HG03354 (cell line): Measurements from ENCODE around the gene CHRNE.
"Not testable (repeated sequence)": the region's sequence is repeated elsewhere in the genome, so short reads cannot be mapped to it uniquely, and the experiment has no call there.

Source experiments
- ATAC-seq: cut with Tn5 transposase; IDR thresholded peaks from one replicate; pipeline ENCODE4 v1.9.1; 2021; ENCODE audit warnings: mild to moderate bottlenecking; ENCODE audit not compliant: unreplicated experiment, poor library complexity, severe bottlenecking

Gene CHRNE

DNA sequence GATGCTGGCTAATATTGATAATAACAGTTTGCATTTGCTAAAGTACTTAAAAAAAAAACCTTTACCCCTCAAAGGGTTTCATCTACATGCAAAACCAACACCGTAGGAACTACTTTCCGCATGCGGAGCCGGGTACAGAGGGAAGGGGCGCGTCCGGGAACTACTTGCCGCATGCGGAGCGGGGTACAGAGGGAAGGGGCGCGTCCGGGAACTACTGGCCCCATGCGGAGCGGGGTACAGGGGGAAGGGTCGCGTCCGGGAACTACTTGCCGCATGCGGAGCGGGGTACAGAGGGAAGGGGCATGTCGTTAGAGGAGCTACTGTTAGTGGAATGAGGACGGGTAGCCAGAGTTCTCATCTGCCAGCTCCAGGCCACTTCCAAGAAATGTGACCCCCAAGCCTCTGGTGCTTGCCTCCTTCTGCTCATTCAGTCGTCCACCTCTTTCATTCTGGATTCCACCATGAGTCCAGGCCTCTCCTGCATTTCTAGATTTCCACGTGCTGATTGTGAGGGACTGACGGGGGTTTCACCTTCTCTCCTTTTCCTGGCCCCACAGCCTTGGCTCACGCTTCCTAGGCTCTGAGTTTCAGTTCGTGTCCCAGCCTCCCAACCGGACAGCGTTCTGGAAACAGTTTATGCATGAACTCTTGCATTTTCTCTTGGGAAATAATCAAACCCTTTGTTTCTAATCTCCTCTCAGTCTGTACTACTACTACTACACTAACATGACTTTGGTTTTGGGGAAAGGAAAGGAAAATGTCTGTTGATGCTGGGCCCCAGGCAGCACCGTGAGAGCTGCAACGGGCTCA, 42.9 kb downstream of the CHRNE start:
- ATAC-seq = no peak

GRCh38 chr17:4858882-4859260, 44.0 kb downstream of the CHRNE start:
- ATAC-seq = no peak

DNA sequence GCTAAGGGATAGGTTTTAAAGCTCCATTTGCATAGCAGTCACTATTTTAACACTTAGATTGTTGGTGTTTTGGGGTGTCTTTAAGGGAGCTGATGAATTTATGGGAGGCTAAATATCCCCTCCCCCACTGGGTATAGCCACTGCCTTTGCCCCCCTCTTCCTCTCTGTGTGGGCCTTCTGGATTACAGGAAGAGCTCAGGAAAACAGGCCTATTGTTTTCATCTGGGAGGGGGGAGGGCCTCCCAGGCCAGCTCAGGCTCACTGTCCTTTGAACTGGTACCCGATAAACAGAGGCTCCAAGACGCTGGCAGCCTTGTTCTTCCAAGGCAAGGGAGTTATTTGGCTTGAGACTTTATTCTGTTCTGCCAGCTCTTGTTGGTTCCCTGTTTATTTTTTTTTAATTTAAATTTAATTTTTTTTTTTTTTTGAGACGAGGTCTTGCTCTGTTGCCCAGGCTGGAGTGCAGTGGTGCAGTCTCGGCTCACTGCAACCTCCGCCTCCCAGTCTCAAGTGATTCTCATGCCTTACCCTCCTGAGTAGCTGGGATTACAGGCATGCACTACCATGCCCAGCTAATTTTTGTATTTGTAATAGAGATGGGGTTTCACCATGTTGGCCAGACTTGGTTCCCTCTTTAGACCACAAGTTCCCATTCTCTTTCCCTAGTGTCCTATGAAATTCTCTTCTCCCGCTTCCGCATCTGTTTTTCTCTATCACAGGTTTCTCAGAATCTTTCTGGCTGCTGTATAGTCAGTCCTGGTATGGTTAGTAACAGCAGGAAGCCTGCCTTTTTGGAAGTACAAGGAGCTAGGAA, 44.6 kb downstream of the CHRNE start:
- ATAC-seq = no peak

DNA sequence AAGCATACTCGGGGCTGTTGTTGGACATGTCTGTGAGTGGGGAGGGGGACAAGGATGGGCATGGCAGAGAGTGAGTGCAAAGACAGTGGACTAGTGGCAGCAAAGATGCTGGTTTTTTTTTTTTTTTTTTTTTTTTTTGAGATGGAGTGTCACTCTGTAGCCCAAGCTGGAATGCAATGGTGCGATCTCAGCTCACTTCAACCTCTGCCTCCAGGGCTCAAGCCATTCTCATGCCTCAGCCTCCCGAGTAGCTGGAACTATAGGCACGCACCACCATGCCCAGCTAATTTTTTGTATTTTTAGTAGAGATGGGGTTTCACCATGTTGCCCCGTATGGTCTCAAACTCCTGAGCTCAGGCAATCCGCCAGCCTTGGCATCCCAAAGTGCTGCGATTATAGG, 45.6 kb downstream of the CHRNE start:
- ATAC-seq = not testable (repeated sequence)

DNA sequence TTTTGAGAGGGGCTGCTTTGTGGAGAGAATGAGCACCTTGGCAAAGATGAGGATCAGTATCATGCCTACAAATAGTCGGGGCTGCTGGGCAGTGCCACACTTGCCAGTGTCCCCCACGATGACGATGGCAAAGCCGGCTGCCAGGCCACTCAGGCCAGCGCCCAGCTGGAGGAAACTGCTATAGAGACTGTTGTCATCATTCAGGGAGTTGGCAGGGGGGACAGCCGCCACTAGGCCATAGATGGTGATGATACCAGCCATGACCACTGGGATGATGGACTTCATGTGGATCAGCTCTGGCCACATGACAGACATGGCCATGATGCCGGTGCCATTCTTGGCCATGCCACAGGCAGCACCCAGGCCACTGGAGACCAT, 46.0 kb downstream of the CHRNE start:
- ATAC-seq = no peak

GRCh38 chr17:4856271-4856936, 46.5 kb downstream of the CHRNE start:
- ATAC-seq = no peak

DNA sequence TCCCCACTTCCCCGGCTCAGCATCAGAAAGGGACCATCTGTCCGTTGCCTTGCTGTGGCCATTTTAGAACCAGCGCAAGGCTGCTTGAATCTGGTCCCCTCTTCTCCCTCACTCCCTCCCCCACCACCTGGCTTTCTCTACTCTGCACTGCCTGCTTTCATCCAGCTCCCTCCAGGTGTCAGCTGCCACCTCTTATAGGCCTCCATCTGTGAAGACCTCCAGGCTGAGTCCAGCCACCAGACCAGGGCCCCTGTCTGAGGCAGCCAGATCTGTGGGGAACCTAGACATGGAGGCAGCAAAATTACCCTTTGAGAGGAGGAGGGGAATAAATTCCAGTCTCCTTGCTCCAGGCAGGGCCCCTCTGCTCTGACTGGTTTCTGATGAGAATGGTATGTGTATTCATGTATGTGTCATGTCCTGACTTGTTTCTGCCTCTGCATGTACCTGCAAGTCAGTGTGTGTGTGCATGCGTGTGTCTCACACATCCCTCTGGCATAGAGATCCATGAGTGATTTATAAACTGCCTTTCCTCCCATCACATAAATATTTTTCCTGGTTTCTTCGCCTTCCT, 48.7 kb downstream of the CHRNE start:
- ATAC-seq = no peak

DNA sequence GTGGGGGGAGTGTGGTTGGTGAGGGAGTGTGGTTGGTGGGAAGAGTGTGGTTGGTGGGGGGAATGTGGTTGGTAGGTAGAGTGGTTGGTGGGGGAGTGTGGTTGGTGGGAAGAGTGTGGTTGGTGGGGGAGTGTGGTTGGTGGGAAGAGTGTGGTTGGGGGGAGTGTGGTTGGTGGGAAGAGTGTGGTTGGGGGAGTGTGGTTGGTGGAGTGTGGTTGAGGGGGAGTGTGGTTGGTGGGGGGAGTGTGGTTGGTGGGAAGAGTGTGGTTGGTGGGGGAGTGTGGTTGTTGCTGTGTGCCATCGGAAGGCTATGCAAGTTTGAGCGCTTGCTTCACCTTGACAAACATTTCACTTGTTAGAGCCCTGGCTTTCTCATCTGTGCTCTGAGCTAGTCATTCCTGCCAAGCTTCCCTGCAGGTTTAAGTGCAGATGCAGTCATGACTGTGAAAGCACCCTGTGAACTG, 49.7 kb downstream of the CHRNE start:
- ATAC-seq = no peak

DNA sequence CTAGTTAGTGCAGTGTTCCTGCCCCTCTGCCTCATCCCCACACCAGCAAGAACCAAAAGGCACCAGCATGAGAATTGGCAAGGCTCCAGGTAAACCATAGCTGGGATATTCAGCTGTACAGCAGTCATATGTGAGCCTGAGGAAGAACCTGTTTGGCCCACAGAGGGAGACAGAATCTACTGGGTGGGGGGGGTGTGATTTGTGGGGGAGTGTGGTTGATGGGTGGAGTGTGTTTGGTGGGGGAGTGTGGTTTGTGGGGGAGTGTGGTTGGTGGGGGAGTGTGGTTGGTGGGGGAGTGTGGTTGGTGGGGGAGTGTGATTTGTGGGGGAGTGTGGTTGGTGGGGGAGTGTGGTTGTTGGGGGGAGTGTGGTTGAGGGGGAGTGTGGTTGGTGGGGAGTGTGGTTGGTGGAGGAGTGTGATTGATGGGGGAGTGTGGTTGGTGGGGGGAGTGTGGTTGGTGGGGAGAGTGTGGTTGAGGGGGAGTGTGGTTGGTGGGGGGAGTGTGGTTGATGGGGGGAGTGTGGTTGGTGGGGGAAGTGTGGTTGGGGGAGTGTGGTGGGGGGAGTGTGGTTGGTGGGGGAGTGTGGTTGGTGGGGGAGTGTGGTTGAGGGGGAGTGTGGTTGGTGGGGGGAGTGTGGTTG, 50.2 kb downstream of the CHRNE start:
- ATAC-seq = no peak

DNA sequence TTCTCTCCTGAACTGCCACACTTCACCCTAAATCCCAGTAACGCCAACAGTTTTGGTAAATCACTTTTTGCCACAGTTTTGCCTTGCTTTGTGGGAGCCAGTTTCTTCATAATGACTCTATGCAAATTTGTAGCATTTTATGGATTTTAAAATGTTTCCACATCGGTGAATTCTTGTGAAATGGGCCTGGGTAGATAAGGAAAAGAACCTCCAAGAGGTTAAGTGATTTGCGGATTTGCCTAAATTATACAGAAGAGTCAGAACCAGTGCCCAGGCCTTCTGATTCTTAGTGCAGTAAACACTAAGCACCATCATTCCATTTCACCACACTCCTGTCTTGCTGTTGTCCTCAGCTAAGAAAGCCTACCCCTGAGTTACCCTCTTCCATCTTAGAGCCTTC, 51.8 kb downstream of the CHRNE start:
- no peak for ATAC-seq

DNA sequence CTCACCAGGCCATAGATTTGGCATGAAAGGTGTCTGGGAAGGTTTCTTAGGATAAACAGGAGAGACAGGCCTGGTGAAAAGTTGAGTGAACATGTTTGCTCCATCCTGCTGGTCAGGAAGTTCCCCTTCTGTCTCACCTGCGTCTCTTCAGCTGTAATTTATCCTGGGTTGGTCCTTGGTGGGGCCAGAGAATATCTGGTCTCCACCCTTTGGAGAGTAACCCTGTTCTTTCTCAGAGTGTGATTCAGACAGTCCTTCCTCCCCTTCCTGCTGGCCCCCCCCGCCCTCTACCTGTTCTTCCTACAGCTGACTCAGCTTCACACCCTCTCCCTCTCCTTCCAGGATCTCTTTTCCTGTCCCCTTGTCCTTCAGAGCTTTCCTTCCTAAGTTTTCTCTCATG, 52.7 kb downstream of the CHRNE start:
- ATAC-seq = no peak

DNA sequence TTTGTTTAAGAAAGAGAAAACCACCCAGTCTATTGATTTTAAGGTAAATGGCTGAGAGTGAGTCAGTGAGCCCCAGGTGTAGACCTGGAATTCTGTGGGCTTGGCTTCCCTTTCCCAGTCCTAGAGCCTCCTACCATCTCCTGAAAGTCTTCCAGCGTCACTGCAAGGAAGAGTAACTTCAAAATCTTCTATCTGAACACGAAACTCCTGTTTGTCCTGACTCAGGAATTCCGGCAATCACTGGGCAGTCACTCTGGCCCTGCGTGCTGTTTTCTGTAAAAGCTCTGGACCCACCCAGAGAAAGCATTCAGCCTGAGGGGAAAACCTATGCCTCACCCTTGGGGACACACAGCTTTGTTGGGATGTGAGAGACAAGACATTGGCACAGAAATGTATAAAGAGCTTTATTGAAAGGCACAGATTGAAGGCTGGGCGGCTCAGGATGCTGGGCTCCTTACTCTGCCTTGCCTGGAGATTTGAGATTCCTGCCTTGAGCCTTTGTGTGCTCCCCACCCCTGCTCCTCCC, 53.8 kb downstream of the CHRNE start:
- no peak for ATAC-seq
